Activated CD4-positive, alpha-beta T cell treated with anti-CD3 and anti-CD28 coated beads for 48 hours (primary cell): ENCODE measurements around the gene ANKUB1.
"Not testable (repeated sequence)": the region's sequence is repeated elsewhere in the genome, so short reads cannot be mapped to it uniquely, and the experiment has no call there.

ENCODE experiments used
- DNase-seq: peaks from one replicate; pipeline ENCODE4 v3.0.0-alpha.2; 2020

ANKUB1 gene

GRCh38 chr3:149792452-149793270 is at the start of gene ANKUB1:
Gene ANKUB1 (minus strand): TSS chr3:149792554. CDS start chr3:149792366, 188 bp downstream.
- DNase-seq, result no peak

GRCh38 chr3:149839896-149840295 is 47.5 kb upstream of the ANKUB1 start:
- DNase-seq, result no peak

GRCh38 chr3:149839469-149839868 is 47.1 kb upstream of the ANKUB1 start:
- DNase-seq, result not testable (repeated sequence)

GRCh38 chr3:149838491-149838890 is 46.1 kb upstream of the ANKUB1 start:
- DNase-seq, result not testable (repeated sequence)

- DNase-seq, result no peak
Measured at GRCh38 chr3:149833241-149833640, 40.9 kb upstream of the ANKUB1 start.

GRCh38 chr3:149832086-149832485 is 39.7 kb upstream of the ANKUB1 start:
- DNase-seq, result no peak

GRCh38 chr3:149831321-149831720 is 39.0 kb upstream of the ANKUB1 start:
- DNase-seq, result no peak

GRCh38 chr3:149830902-149831301 is 38.5 kb upstream of the ANKUB1 start:
- no peak for DNase-seq

GRCh38 chr3:149829631-149830030 is 37.3 kb upstream of the ANKUB1 start:
- DNase-seq, result not testable (repeated sequence)

GRCh38 chr3:149828390-149828789 is 36.0 kb upstream of the ANKUB1 start:
- no peak for DNase-seq

- DNase-seq, result no peak
Measured at GRCh38 chr3:149826636-149827035, 34.3 kb upstream of the ANKUB1 start.

- DNase-seq, result no peak
Measured at GRCh38 chr3:149820183-149820582, 27.8 kb upstream of the ANKUB1 start.

- no peak for DNase-seq
Measured at GRCh38 chr3:149819432-149819831, 27.1 kb upstream of the ANKUB1 start.

GRCh38 chr3:149816986-149817385 is 24.6 kb upstream of the ANKUB1 start:
- DNase-seq, result no peak

GRCh38 chr3:149816311-149816710 is 24.0 kb upstream of the ANKUB1 start:
- no peak for DNase-seq

GRCh38 chr3:149815728-149816127 is 23.4 kb upstream of the ANKUB1 start:
- DNase-seq, result no peak

- no peak for DNase-seq
Measured at GRCh38 chr3:149815321-149815720, 23.0 kb upstream of the ANKUB1 start.

GRCh38 chr3:149813367-149814281 is 21.3 kb upstream of the ANKUB1 start:
- DNase-seq, result peak; percentile 12

- peak; percentile 94 for DNase-seq
Measured at GRCh38 chr3:149812606-149813366, 20.4 kb upstream of the ANKUB1 start, which contains the start of gene RNF13. Gene RNF13 (plus strand): TSS chr3:149813215. CDS start chr3:149846027, 32,812 bp downstream.

- DNase-seq, result no peak
Measured at GRCh38 chr3:149812165-149812605, 19.8 kb upstream of the ANKUB1 start.

- no peak for DNase-seq
Measured at GRCh38 chr3:149810846-149811245, 18.5 kb upstream of the ANKUB1 start.

- no peak for DNase-seq
Measured at GRCh38 chr3:149809699-149810098, 17.3 kb upstream of the ANKUB1 start.
